T-cell (primary cell): ENCODE measurements around the gene MT1B. TPM values are rescaled to one million over a fixed set of nuclear protein-coding genes. Genes with fewer than 3 reads are reported as not detected.

Source experiments
- ATAC-seq, 4 experiments: fragments of 200-7000 bp in 3 of 4; fragments of 150-1000 bp in 1 of 4; cut with Tn5 transposase; replicated peaks in 1 of 4; 1 replicate in 3 of 4; 2 replicates in 1 of 4; pipeline ENCODE4 v1.10.0; 2021; ENCODE audit warnings: moderate library complexity in 3 of 4, mild to moderate bottlenecking in 2 of 4, moderate number of reproducible peaks in 1 of 4
- CTCF ChIA-PET, 2 donors: fragments of 300-600 bp; sonication (Branson Sonifier 250); formaldehyde crosslinking; loops; one replicate each; lab custom pipeline; 2022; ENCODE audit warnings: antibody characterized with exemption in 2 of 2; lab: Charles Lee
- POLR2A ChIA-PET, 2 donors: fragments of 300-600 bp; sonication (Branson Sonifier 250); formaldehyde crosslinking; loops; one replicate each; lab custom pipeline; 2022; ENCODE audit warnings: antibody characterized with exemption in 2 of 2; lab: Charles Lee
- DNase-seq, 35 experiments: peaks; one replicate each; pipeline versions ENCODE4 v3.0.0 to v3.0.0-alpha.2; 2013 to 2023
- H3K27ac ChIP-seq: one replicate; pipeline ENCODE4 v1.5.1; 2013; ENCODE audit warnings: low read length
- H3K27me3 ChIP-seq, 2 experiments: replicated peaks in 1 of 2; 1 replicate in 1 of 2; 2 replicates in 1 of 2; pipeline versions ENCODE4 v1.6.1 to v1.7.0; 2013; ENCODE audit warnings: low read length in 1 of 2, mixed read lengths in 1 of 2; ENCODE audit not compliant: control insufficient read depth in 2 of 2, insufficient read depth in 2 of 2; ENCODE audit errors: extremely low read depth in 1 of 2
- H3K36me3 ChIP-seq, 2 donors: 1 replicate in 1 of 2; 2 replicates in 1 of 2; pipeline versions ENCODE4 v1.6.1 to v1.7.0; 2013; ENCODE audit warnings: low read length in 1 of 2; ENCODE audit not compliant: control insufficient read depth in 2 of 2, insufficient read depth in 1 of 2; ENCODE audit errors: extremely low read depth in 1 of 2
- H3K4me1 ChIP-seq, 2 experiments: 1 replicate in 1 of 2; 2 replicates in 1 of 2; pipeline versions ENCODE4 v1.6.1 to v1.7.0; 2013; ENCODE audit warnings: low read length in 2 of 2, mixed read lengths in 1 of 2; ENCODE audit not compliant: insufficient read depth in 2 of 2, control insufficient read depth in 1 of 2; ENCODE audit errors: extremely low read depth in 1 of 2
- H3K4me3 ChIP-seq, 2 donors: 1 replicate in 1 of 2; 2 replicates in 1 of 2; pipeline versions ENCODE4 v1.5.1 to v1.7.0; 2013; ENCODE audit warnings: mild to moderate bottlenecking in 2 of 2, low read length in 1 of 2, moderate library complexity in 1 of 2; ENCODE audit not compliant: control insufficient read depth in 1 of 2; ENCODE audit errors: extremely low read depth in 1 of 2
- H3K9me3 ChIP-seq: 2 replicates; pipeline ENCODE4 v1.7.0; 2013
- H3K27ac Mint-ChIP-seq, 2 donors: one replicate each; pipeline ENCODE4 v1.8.0; 2020 to 2021; ENCODE audit warnings: mild to moderate bottlenecking in 2 of 2, mixed read lengths in 2 of 2
- H3K27me3 Mint-ChIP-seq, 2 donors: one replicate each; pipeline ENCODE4 v1.8.0; 2021 to 2022; ENCODE audit warnings: mixed read lengths in 2 of 2
- H3K36me3 Mint-ChIP-seq: one replicate; pipeline ENCODE4 v1.8.0; 2021; ENCODE audit warnings: mixed read lengths
- H3K4me1 Mint-ChIP-seq, 3 donors: one replicate each; pipeline ENCODE4 v1.8.0; 2020 to 2022; ENCODE audit warnings: mixed read lengths in 3 of 3, mild to moderate bottlenecking in 1 of 3
- H3K4me3 Mint-ChIP-seq, 3 donors: one replicate each; pipeline ENCODE4 v1.8.0; 2020 to 2022; ENCODE audit warnings: mild to moderate bottlenecking in 3 of 3, mixed read lengths in 3 of 3, moderate library complexity in 3 of 3
- H3K9me3 Mint-ChIP-seq, 3 donors: one replicate each; pipeline ENCODE4 v1.8.0; 2020 to 2022; ENCODE audit warnings: mixed read lengths in 3 of 3
- WGBS: methylation state at CpG from one replicate; pipeline ENCODE4 v1.1.5; 2013; ENCODE audit warnings: missing lambda C conversion rate; ENCODE audit not compliant: insufficient coverage; 5-methylcytosine and 5-hydroxymethylcytosine counted together
- total RNA-seq, 35 experiments: library from RNA in 6 of 35; stranded (reverse) in 6 of 35; fragments of 120-200 nt in 1 of 35; gene quantifications; one replicate each; pipeline versions ENCODE4 v1.2.1 to v1.2.4 and lab custom pipeline; 2013 to 2026

MT1B gene
- total RNA-seq, 5 donors from 2014 or later (not counting 1 experiment from before 2014, with no cell fraction given), result not detected

DNA sequence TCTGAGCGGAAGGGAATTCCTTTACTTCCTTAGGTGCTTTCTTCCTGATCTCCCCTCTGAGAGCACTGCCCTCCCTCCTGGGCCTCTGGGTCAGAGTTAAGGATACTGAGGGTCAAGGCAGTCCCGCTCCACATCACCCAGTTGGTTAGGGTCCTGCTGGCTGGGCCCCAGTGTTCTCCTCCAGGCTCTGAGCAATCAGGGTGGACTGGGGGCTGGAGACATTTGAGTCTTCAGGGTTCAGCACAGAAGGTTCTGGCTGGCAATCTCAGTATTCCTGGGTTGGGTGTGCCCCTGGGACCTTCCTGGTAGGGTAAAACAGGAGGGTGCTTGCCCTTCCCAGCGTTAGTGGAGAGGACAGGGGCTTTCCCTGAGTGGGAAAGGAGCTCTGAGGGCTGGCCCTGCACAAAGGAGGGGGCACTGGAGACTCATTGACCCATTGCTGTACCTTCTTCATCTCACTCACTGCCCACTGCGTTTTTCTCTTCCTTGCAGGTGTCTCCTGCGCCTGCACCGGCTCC lies 18.8 kb upstream of the MT1B start:
- H3K27me3 ChIP-seq, result peaks cover 16 to 62% of the 10 kb centered on the region in 2 experiments
- ATAC-seq (no peak), DNase-seq (no peak)
- peaks cover 0 to 33% of the 10 kb centered on the region in 2 experiments for H3K4me1 ChIP-seq
- no peaks in the 10 kb centered on the region for H3K36me3 ChIP-seq
- H3K4me3 ChIP-seq, result no peak overlapping the region
- no peak overlapping the region for H3K27ac ChIP-seq
- 30% methylated on average over 2 of the region's 6 CpGs for WGBS
- H3K4me1 Mint-ChIP-seq, result peaks cover 27 to 40% (median 30%) of the 10 kb centered on the region in 3 donors
- peak overlapping the region; percentile 43 to 84 (median 45) for H3K4me3 Mint-ChIP-seq
- H3K9me3 ChIP-seq, result no peaks in the 10 kb centered on the region
- ChIA-PET POLR2A (no interaction called here), CTCF (no interaction called here)
- no peaks in the 10 kb centered on the region for H3K36me3 Mint-ChIP-seq
- H3K9me3 Mint-ChIP-seq, result no peaks in the 10 kb centered on the region
- peaks cover 59 to 68% of the 10 kb centered on the region in 2 donors for H3K27me3 Mint-ChIP-seq
- no peak overlapping the region for H3K27ac Mint-ChIP-seq

DNA sequence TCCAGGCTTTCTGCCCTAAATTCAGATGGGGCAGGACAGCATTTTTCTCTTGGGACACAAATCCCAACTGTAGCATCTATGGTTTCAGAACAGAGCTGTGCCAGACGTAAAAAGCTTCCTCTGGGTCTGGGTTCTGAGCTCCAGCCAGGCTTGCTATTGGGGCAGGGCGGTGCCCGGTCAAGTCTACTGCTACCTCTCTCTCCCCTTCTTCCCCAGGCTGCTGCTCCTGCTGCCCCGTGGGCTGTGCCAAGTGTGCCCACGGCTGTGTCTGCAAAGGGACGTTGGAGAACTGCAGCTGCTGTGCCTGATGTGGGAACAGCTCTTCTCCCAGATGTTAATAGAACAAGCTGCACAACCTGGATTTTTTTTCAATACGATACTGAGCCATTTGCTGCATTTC lies 18.2 kb upstream of the MT1B start:
- CTCF ChIA-PET, result interaction anchor here in 1 of 2 donors (0.6 kb wide), 1 partner anchor 63 kb away, joined by 3 read pairs; no protein-coding TSS in a partner anchor
- 71% methylated on average over 3 of the region's 7 CpGs for WGBS
- no peak for ATAC-seq
- H3K9me3 Mint-ChIP-seq, result no peaks in the 10 kb centered on the region
- no peak for DNase-seq
- Histone ChIP-seq H3K4me1 (peaks cover 0 to 40% of the 10 kb centered on the region in 2 experiments), H3K27me3 (peaks cover 16 to 67% of the 10 kb centered on the region in 2 experiments), H3K4me3 (no peak overlapping the region), H3K9me3 (no peaks in the 10 kb centered on the region), H3K36me3 (no peaks in the 10 kb centered on the region), H3K27ac (no peak overlapping the region)
- H3K4me1 Mint-ChIP-seq, result peaks cover 30 to 43% (median 30%) of the 10 kb centered on the region in 3 donors
- POLR2A ChIA-PET, result no interaction called here
- H3K27me3 Mint-ChIP-seq, result peaks cover 62 to 72% of the 10 kb centered on the region in 2 donors
- no peaks in the 10 kb centered on the region for H3K36me3 Mint-ChIP-seq
- H3K4me3 Mint-ChIP-seq, result peak overlapping the region in 1 of 3 donors; percentile 84
- no peak overlapping the region for H3K27ac Mint-ChIP-seq

DNA sequence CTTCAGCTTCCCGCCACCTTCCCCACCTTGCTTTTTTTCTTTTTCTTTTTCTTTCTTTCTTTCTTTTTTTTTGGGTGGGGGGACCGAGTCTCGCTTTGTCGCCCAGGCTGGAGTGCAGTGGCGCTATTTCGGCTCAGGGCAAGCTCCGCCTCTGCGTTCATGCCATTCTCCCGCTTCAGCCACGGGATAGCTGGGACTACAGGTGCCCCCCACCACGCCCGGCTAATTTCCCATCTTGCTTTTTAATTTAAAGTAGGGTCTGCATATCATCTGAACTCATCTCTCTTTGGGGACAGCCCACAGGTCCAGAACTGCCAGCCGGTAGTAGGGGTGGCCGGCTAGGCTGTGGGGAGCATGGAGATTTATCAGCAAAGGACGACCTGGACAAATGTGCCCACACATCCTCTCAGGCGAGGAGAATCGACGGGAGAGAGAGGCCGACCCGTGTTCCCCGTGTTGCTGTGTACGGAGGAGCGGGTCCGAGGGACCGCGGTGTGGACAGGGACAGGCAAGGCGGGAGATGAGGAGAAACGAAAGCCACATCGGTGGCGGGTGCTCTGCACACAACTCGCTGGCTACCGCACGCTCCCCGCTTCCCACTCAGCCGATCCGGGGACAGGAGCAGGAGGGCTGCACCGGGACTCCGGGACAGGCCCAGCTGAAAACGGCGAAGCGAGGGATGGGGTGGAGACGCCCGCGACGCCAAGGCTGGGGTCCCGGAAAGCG lies 16.8 kb upstream of the MT1B start:
- H3K4me3 ChIP-seq, result peak overlapping the region in 1 of 2 donors; percentile 15
- H3K27me3 ChIP-seq, result peaks cover 19 to 80% of the 10 kb centered on the region in 2 experiments
- H3K9me3 Mint-ChIP-seq, result no peaks in the 10 kb centered on the region
- peaks cover 0 to 41% of the 10 kb centered on the region in 2 experiments for H3K4me1 ChIP-seq
- no peak for DNase-seq
- POLR2A ChIA-PET, result no interaction called here
- no peaks in the 10 kb centered on the region for H3K9me3 ChIP-seq
- no peak for ATAC-seq
- peaks cover 30 to 46% (median 30%) of the 10 kb centered on the region in 3 donors for H3K4me1 Mint-ChIP-seq
- WGBS, result 7% methylated on average over 37 of the region's 47 CpGs
- peak overlapping the region; percentile 55 to 84 (median 57) for H3K4me3 Mint-ChIP-seq
- CTCF ChIA-PET, result interaction anchor here in 1 of 2 donors (0.7 kb wide), 1 partner anchor 74 kb away, joined by 3 read pairs; no protein-coding TSS in a partner anchor
- H3K36me3 Mint-ChIP-seq, result no peaks in the 10 kb centered on the region
- H3K27me3 Mint-ChIP-seq, result peaks cover 73 to 85% of the 10 kb centered on the region in 2 donors
- no peaks in the 10 kb centered on the region for H3K36me3 ChIP-seq
- no peak overlapping the region for H3K27ac ChIP-seq
- peak overlapping the region in 1 of 2 donors; percentile 43 for H3K27ac Mint-ChIP-seq

DNA sequence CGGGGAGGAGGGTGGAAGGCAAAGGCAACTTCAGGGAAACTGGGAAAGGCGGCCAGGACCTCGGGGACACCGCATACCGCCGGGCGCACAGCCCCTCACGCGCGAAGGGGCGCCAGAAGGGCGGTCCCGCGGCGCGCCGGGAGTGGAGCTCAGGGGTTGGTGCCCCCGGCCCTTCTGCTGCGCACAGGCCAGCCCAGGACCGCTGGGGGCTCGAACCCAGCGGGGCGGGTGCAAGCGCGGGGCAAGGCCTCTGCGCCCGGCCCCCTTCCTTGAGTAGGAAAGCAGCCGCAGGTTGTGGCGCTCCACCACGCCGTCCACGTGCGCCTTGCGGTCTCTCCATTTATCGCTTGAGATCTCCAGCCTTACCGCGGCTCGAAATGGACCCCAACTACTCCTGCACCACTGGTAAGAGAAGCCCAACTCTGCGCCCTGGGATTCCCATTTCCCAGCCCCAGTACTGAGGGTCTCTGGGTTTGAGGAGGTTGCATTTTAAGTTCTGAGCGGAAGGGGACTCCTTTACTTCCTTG lies 16.2 kb upstream of the MT1B start:
- DNase-seq, result no peak
- Histone ChIP-seq H3K27ac (no peak overlapping the region), H3K4me1 (peaks cover 0 to 41% of the 10 kb centered on the region in 2 experiments), H3K9me3 (no peaks in the 10 kb centered on the region), H3K36me3 (no peaks in the 10 kb centered on the region), H3K4me3 (peak overlapping the region in 1 of 2 donors; percentile 15), H3K27me3 (peaks cover 19 to 85% of the 10 kb centered on the region in 2 experiments)
- Mint-ChIP-seq H3K27ac (no peak overlapping the region), H3K9me3 (no peaks in the 10 kb centered on the region), H3K36me3 (no peaks in the 10 kb centered on the region), H3K4me3 (peak overlapping the region; percentile 34 to 84 (median 57)), H3K27me3 (peaks cover 74 to 91% of the 10 kb centered on the region in 2 donors), H3K4me1 (peaks cover 30 to 43% (median 30%) of the 10 kb centered on the region in 3 donors)
- ATAC-seq, result peak in 3 of 4 experiments; percentile 27 to 41 (median 28)
- 3% methylated on average over 34 of the region's 40 CpGs for WGBS
- ChIA-PET CTCF (interaction anchor here in 1 of 2 donors (0.6 kb wide), 1 partner anchor 58 kb away, joined by 4 read pairs; no protein-coding TSS in a partner anchor), POLR2A (no interaction called here)

DNA sequence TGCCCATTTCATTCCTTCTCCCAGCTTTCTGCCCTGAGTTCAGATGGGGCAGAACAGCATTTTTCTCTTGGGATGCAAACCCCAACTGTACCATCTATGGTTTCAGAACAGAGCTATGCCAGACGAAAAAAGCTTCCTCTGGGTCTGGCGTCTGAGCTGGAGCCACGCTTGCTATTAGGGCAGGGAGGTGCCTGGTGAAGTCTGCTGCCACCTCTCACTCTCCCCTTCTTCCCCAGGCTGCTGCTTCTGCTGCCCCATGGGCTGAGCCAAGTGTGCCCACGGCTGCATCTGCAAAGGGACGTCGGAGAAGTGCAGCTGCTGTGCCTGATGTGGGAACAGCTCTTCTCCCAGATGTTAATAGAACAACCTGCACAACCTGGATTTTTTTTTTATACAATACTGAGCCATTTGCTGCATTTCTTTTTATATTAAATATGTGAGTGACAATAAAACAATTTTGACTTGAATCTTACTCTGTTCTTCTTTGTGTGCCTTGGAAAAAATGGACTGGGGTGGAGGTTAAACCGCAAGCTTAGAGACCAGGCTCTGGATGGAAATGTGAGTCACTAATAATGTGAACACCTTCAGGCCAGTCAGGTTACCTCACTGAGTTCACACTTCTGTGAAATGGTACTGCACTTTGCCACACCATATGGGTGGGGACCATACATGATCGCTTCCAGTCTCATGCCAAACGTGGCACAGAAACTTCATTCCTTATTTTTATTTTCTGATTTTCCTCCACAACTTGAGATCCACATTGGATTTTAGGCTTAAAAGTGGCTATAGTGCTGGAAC lies 14.9 kb upstream of the MT1B start:
- Histone ChIP-seq H3K4me1 (peaks cover 0 to 38% of the 10 kb centered on the region in 2 experiments), H3K27me3 (peaks cover 16 to 74% of the 10 kb centered on the region in 2 experiments), H3K27ac (no peak overlapping the region), H3K4me3 (no peak overlapping the region), H3K9me3 (no peaks in the 10 kb centered on the region), H3K36me3 (no peaks in the 10 kb centered on the region)
- 38% methylated on average over 1 of the region's 9 CpGs for WGBS
- no peaks in the 10 kb centered on the region for H3K9me3 Mint-ChIP-seq
- peaks cover 72 to 86% of the 10 kb centered on the region in 2 donors for H3K27me3 Mint-ChIP-seq
- ChIA-PET CTCF (no interaction called here), POLR2A (no interaction called here)
- no peak for DNase-seq
- no peaks in the 10 kb centered on the region for H3K36me3 Mint-ChIP-seq
- H3K4me3 Mint-ChIP-seq, result peak overlapping the region in 1 of 3 donors; percentile 84
- H3K27ac Mint-ChIP-seq, result no peak overlapping the region
- no peak for ATAC-seq
- H3K4me1 Mint-ChIP-seq, result peaks cover 26 to 40% (median 27%) of the 10 kb centered on the region in 3 donors
